Astrocyte (in vitro differentiated cells and primary cell): Measurements from ENCODE around the gene SLC39A8. TPM values are rescaled to one million over a fixed set of nuclear protein-coding genes. Genes with fewer than 3 reads are reported as not detected.

Experiments used
- DNase-seq: peaks from one replicate; pipeline ENCODE4 v3.0.0-alpha.2; 2010; ENCODE audit warnings: low read depth
- FAIRE-seq: peaks from 2 replicates; lab custom pipeline; 2011; peaks lifted over from hg19 to GRCh38; lab: Jason Lieb, UNC
- H2AFZ ChIP-seq: 2 replicates; pipeline ENCODE4 v1.6.0; 2012; ENCODE audit warnings: low read depth, low read length, inconsistent platforms
- H3K27ac ChIP-seq: 2 replicates; pipeline ENCODE4 v1.5.1; 2011; ENCODE audit warnings: low read depth, low read length, inconsistent platforms
- H3K27me3 ChIP-seq: 2 replicates; pipeline ENCODE4 v1.6.0; 2011; ENCODE audit warnings: low read length, inconsistent platforms; ENCODE audit not compliant: insufficient read depth
- H3K36me3 ChIP-seq: 2 replicates; pipeline ENCODE4 v1.5.1; 2011; ENCODE audit warnings: low read length, inconsistent platforms; ENCODE audit not compliant: insufficient read depth
- H3K4me1 ChIP-seq: 2 replicates; pipeline ENCODE4 v1.5.1; 2011; ENCODE audit warnings: low read length, inconsistent platforms; ENCODE audit not compliant: insufficient read depth
- H3K4me2 ChIP-seq: 2 replicates; pipeline ENCODE4 v1.6.0; 2012; ENCODE audit warnings: low read length, inconsistent platforms
- H3K4me3 ChIP-seq: 2 replicates; pipeline ENCODE4 v1.5.1; 2011; ENCODE audit warnings: low read depth, mild to moderate bottlenecking, low read length, inconsistent platforms; ENCODE audit not compliant: insufficient read depth
- H3K79me2 ChIP-seq: 2 replicates; pipeline ENCODE4 v1.6.0; 2012; ENCODE audit warnings: mild to moderate bottlenecking, low read length, inconsistent platforms; ENCODE audit not compliant: insufficient read depth
- H3K9ac ChIP-seq: 2 replicates; pipeline ENCODE4 v1.6.0; 2012; ENCODE audit warnings: mild to moderate bottlenecking, low read length, inconsistent platforms
- H3K9me3 ChIP-seq: 2 replicates; pipeline ENCODE4 v1.5.1; 2012; ENCODE audit warnings: low read depth, mild to moderate bottlenecking, low read length, inconsistent platforms; ENCODE audit not compliant: insufficient read depth
- H4K20me1 ChIP-seq: 2 replicates; pipeline ENCODE4 v1.6.0; 2012; ENCODE audit warnings: low read length, inconsistent platforms; ENCODE audit not compliant: insufficient read depth
- H3K27ac Mint-ChIP-seq: one replicate; pipeline ENCODE4 v1.8.0; 2021; ENCODE audit warnings: mild to moderate bottlenecking, mixed read lengths; ENCODE audit not compliant: unreplicated experiment
- H3K27me3 Mint-ChIP-seq: one replicate; pipeline ENCODE4 v1.8.0; 2021; ENCODE audit warnings: low read depth, mixed read lengths; ENCODE audit not compliant: unreplicated experiment
- H3K36me3 Mint-ChIP-seq: one replicate; pipeline ENCODE4 v1.8.0; 2021; ENCODE audit warnings: low read depth, mixed read lengths; ENCODE audit not compliant: unreplicated experiment
- H3K4me1 Mint-ChIP-seq: one replicate; pipeline ENCODE4 v1.8.0; 2021; ENCODE audit warnings: low read depth, mixed read lengths; ENCODE audit not compliant: unreplicated experiment
- H3K4me3 Mint-ChIP-seq: one replicate; pipeline ENCODE4 v1.8.0; 2021; ENCODE audit warnings: mild to moderate bottlenecking, moderate library complexity, mixed read lengths; ENCODE audit not compliant: unreplicated experiment
- H3K9me3 Mint-ChIP-seq: one replicate; pipeline ENCODE4 v1.8.0; 2021; ENCODE audit warnings: mild to moderate bottlenecking, mixed read lengths; ENCODE audit not compliant: unreplicated experiment
- CTCF ChIP-seq: IDR thresholded peaks from 2 replicates; pipeline ENCODE4 v1.5.1; 2011; ENCODE audit warnings: low read depth, mild to moderate bottlenecking, inconsistent platforms, low read length, moderate library complexity; ENCODE audit not compliant: insufficient read depth
- EZH2 ChIP-seq: IDR thresholded peaks from 2 replicates; pipeline ENCODE4 v1.6.1; 2012; ENCODE audit warnings: mild to moderate bottlenecking, low read length, inconsistent platforms; ENCODE audit not compliant: insufficient read depth
- total RNA-seq: library from RNA; stranded (reverse); gene quantifications from 2 replicates; pipeline ENCODE4 v1.2.1, GENCODE V29; 2021

SLC39A8 gene
- total RNA-seq, 1 donor from 2014 or later, result 5.6 TPM

DNA sequence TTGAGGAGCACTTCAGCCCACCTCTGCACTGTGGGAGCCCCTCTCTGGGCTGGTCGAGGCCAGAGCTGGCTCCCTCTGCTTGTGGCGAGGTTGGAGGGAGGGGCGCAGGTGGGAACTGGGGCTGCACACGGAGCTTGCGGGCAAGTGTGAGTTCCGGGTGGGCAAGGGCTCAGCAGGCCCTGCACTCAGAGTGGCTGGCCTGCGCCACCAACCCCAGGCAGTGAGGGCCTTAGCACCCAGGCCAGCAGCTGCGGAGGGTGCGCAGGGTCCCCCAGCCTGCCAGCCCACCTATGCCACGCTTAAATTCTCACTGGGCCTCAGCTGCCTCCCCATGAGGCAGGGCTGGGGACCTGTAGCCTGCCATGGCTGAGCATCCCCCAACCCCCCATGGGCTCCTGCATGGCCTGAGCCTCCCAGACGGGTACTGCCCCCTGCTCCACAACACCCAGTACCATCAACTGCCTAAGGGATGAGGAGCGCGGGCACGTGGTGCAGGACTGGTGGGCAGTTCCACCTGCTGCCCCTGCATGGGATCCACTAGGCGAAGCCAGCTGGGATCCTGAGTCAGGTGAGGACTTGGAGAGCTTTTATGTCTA is 110.9 kb downstream of the SLC39A8 start:
- H2AFZ ChIP-seq, result no peak overlapping the region
- FAIRE-seq, result no peak
- TF ChIP-seq CTCF, result no peak

DNA sequence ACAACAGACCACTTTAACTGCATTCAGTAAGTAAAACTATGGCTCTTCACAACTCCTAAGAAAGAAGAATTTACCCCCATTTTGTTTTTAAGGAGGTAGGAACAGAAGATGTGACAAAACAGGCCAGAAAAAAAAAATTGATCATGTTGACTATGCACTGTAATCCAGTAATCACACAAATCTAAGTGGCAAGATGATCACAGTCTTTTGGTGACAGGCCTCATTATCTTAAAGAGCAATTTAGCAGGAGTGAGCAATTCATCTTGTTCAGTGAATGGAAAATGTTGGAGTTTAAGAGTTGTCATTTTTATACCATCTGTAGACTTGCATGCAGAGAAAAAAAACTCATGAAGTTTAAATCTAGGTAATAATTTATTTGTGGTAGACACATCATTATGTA is 115.1 kb downstream of the SLC39A8 start:
- no peaks in the 10 kb centered on the region for H3K4me1 Mint-ChIP-seq

More for the DNA sequence above, 110.9 kb downstream of the SLC39A8 start:
- Histone ChIP-seq H3K4me1 (no peaks in the 10 kb centered on the region), H3K9ac (no peak overlapping the region), H3K27ac (no peak overlapping the region), H4K20me1 (no peaks in the 10 kb centered on the region), H3K79me2 (no peaks in the 10 kb centered on the region), H3K4me3 (no peak overlapping the region), H3K9me3 (no peaks in the 10 kb centered on the region), H3K4me2 (no peak overlapping the region), H3K36me3 (no peaks in the 10 kb centered on the region), H3K27me3 (no peaks in the 10 kb centered on the region)
- Mint-ChIP-seq H3K27ac (no peak overlapping the region), H3K27me3 (no peaks in the 10 kb centered on the region), H3K9me3 (peaks cover 4% of the 10 kb centered on the region), H3K4me1 (no peaks in the 10 kb centered on the region), H3K36me3 (no peaks in the 10 kb centered on the region), H3K4me3 (no peak overlapping the region)
- no peak for DNase-seq

More for the DNA sequence above, 115.1 kb downstream of the SLC39A8 start:
- no peaks in the 10 kb centered on the region for H4K20me1 ChIP-seq
- H3K27ac ChIP-seq, result no peak overlapping the region
- H3K9ac ChIP-seq, result no peak overlapping the region
- Mint-ChIP-seq H3K27me3 (no peaks in the 10 kb centered on the region), H3K4me3 (no peak overlapping the region), H3K27ac (no peak overlapping the region), H3K36me3 (no peaks in the 10 kb centered on the region), H3K9me3 (peaks cover 3% of the 10 kb centered on the region)
- H3K79me2 ChIP-seq, result no peaks in the 10 kb centered on the region
- no peaks in the 10 kb centered on the region for H3K9me3 ChIP-seq
- H3K27me3 ChIP-seq, result no peaks in the 10 kb centered on the region
- TF ChIP-seq EZH2 (no peak), CTCF (no peak)
- no peaks in the 10 kb centered on the region for H3K36me3 ChIP-seq
- FAIRE-seq (no peak), DNase-seq (no peak)
- H2AFZ ChIP-seq, result no peak overlapping the region
- H3K4me3 ChIP-seq, result no peak overlapping the region
- H3K4me1 ChIP-seq, result no peaks in the 10 kb centered on the region
- no peak overlapping the region for H3K4me2 ChIP-seq
